HG03066 (cell line): ENCODE data around the gene CDKN1C.

Experiments
- ATAC-seq: cut with Tn5 transposase; IDR thresholded peaks from one replicate; pipeline ENCODE4 v1.9.1; 2021; ENCODE audit warnings: low read depth; ENCODE audit not compliant: unreplicated experiment

CDKN1C gene

GRCh38 chr11:2885678-2886081 is at the start of gene CDKN1C:
CDKN1C (minus strand) TSS chr11:2885775; CDS start chr11:2885456, 319 bp downstream.
- ATAC-seq: peak; percentile 80

GRCh38 chr11:2934611-2935239 is 49.1 kb upstream of the CDKN1C start:
- ATAC-seq: no peak

- no peak for ATAC-seq
Measured at GRCh38 chr11:2934021-2934550, 48.5 kb upstream of the CDKN1C start.

- ATAC-seq: no peak
Measured at GRCh38 chr11:2933375-2934020, 47.9 kb upstream of the CDKN1C start.

- no peak for ATAC-seq
Measured at GRCh38 chr11:2932850-2933251, 47.3 kb upstream of the CDKN1C start.

- ATAC-seq: no peak
Measured at GRCh38 chr11:2931771-2932738, 46.5 kb upstream of the CDKN1C start.

- no peak for ATAC-seq
Measured at GRCh38 chr11:2931420-2931746, 45.8 kb upstream of the CDKN1C start.

GRCh38 chr11:2930704-2931419 is 45.3 kb upstream of the CDKN1C start:
- ATAC-seq: peak; percentile 41

- peak; percentile 45 for ATAC-seq
Measured at GRCh38 chr11:2929950-2930703, 44.6 kb upstream of the CDKN1C start.

GRCh38 chr11:2929531-2929949 is 44.0 kb upstream of the CDKN1C start:
- ATAC-seq: no peak

GRCh38 chr11:2928605-2929530 is 43.3 kb upstream of the CDKN1C start, which contains the start of gene PHLDA2:
PHLDA2 (minus strand) TSS chr11:2929420; CDS start chr11:2929364, 56 bp downstream.
- ATAC-seq: no peak

- ATAC-seq: no peak
Measured at GRCh38 chr11:2927851-2928604, 42.5 kb upstream of the CDKN1C start.

GRCh38 chr11:2927121-2927800 is 41.7 kb upstream of the CDKN1C start:
- ATAC-seq: no peak

GRCh38 chr11:2926611-2927051 is 41.1 kb upstream of the CDKN1C start:
- ATAC-seq: no peak

- no peak for ATAC-seq
Measured at GRCh38 chr11:2924821-2925675, 39.5 kb upstream of the CDKN1C start.

- no peak for ATAC-seq
Measured at GRCh38 chr11:2924381-2924780, 38.8 kb upstream of the CDKN1C start.
